Raji (cell line): ENCODE measurements around the gene FRAS1.

ENCODE experiments used
- POLR2A ChIP-seq: IDR thresholded peaks from 2 replicates; pipeline ENCODE4 v1.6.1; 2011; ENCODE audit warnings: low read depth, low read length, control low read depth; ENCODE audit not compliant: insufficient read depth

FRAS1 gene

GRCh38 chr4:78143634-78144033, 86.5 kb downstream of the FRAS1 start:
- no peak for TF ChIP-seq POLR2A

- TF ChIP-seq POLR2A, result no peak
Observed at GRCh38 chr4:78145008-78145407, 87.9 kb downstream of the FRAS1 start.

- no peak for TF ChIP-seq POLR2A
Observed at GRCh38 chr4:78145622-78146021, 88.5 kb downstream of the FRAS1 start.

DNA sequence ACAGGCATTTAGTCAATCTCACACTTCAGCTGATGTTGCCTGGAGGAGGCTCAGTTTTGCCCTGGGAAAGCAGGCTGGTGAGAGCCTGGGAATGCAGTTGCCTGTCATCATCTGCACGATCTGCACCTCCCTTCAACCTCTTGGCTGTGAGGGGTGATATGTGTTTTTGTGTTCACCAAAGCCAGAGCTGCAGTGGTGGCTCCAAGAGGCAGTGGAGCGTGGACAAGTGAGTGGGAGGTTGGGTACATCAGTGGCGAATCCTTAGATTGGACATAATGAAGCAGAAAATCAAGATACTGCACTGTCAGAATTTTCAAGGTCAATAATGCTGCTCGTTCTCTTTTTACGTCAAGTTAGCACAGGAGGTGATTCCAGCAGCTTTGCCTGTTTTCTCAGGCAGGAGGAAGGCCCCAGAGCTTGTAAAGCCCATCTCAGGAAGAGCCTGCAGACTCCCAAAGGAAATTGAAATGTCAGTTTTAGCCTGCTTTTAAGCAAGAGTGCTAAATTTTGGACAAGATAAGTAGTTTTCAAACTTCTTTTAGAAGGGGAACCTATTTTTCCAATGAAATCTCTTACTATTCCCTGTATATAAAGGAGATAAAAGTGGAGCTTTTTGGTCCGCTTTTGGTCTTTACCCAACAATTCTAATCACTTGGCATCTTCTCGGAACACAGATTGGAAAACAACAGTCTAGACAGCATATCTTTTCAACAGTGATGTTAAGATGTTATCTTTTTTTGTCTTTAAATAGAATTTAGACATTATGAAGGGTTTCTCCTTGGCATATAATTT, 92.8 kb downstream of the FRAS1 start:
- TF ChIP-seq POLR2A, result no peak

DNA sequence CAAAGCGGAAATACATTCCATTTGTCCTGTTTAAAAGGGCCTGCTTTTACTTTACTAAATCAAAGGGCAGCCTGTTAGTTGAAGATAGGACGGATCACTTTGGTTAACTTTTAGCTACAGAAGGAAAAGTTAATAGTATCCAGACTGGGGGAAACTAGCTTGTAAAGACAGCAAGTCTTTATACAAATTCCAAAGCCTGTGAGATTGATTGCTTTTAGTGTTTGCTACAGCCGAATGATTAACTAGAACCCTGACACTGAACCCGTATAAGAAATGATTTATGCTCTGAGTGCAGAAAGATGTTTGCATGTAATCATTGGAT, 93.4 kb downstream of the FRAS1 start:
- no peak for TF ChIP-seq POLR2A

- TF ChIP-seq POLR2A, result no peak
Observed at GRCh38 chr4:78152795-78153194, 95.7 kb downstream of the FRAS1 start.

DNA sequence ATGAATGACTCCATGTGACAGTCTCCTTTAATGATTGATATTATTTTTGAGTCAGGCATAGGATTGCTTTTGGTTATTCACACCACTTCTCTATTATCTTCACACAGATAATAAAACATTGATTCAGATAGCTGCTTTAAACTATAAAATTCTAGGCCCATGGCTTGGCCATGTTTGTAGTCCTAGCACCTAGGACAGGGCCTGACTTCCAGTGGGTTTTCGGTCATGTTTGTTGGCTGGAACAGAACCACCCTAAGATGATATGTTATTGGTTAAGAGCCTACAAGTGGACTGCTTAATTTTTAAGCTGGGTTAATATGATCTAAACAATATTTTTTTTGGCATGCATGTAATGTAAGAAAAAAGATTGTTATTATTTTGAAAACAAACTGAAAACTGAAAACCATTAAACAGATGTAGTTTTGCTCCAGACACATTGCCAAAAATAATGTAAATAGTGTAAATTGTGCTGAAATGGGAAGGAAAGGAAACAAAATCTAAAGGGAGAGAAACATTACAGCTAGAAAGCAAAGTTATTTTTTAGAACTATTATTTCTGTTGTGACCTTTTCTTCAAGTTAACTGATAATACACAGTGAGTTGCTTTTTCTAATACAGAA, 98.0 kb downstream of the FRAS1 start:
- no peak for TF ChIP-seq POLR2A

DNA sequence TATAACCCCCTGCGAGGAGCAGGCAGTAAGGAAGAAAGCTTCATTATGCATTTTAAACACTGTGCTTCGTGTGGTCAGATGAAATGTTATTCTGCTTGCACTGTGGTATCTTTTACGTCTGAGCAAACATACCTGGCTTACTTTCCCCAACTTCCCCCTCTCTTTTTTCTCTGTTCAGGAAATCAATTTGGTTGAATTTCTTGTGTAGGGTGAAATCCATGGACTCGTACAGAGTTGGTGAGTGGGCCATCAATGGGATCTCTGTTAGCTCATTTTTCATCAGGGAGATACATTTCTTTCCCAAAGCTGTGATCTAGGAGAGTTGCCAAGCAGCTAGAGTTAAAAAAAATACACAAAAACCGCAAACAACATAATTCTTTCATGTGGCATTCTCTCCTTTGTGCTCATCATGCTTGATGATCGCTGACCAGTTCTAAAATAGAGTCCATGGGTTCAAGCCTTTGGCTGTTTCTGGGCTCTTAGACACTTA, 98.5 kb downstream of the FRAS1 start:
- no peak for TF ChIP-seq POLR2A

GRCh38 chr4:78156520-78156919, 99.4 kb downstream of the FRAS1 start:
- no peak for TF ChIP-seq POLR2A

DNA sequence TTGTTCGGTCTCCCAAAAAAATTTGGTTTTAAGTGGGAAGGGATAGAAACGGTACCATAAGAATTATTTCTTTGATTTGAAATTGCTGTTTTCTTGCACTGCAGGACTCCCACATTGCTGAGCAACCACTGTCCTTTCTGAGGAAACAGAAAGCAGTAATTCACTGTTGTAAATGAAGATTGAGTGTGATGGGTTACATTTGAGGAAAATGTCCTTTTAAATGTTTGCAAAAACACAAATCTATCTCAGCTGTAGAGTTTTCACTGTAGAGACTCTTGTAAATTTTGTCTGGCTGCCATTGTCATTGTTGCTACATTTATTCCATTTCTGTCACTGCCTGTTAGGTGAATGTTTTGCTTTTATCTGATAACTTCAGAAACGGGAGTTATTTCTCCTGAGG, 105.2 kb downstream of the FRAS1 start:
- TF ChIP-seq POLR2A, result no peak

DNA sequence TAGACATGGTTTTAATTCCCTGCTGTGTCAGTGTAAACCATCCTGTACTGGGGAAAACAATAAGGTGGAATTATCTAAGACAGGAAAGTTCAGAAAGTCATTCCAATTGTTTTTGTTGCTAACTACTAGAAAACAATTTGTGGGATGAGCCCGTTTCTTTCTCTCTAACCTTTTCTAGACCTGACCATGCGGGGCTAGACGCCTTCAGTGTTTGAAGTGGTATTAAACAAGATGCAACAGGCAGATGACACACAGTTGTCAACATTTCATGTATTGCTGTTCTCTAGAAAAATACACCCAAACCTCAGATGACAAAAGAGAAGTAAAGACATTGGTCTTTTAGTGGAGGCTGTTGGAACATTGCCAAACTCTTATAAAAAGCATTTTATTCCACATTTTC, 105.7 kb downstream of the FRAS1 start:
- TF ChIP-seq POLR2A, result no peak

GRCh38 chr4:78165758-78166157, 108.6 kb downstream of the FRAS1 start:
- TF ChIP-seq POLR2A, result no peak

DNA sequence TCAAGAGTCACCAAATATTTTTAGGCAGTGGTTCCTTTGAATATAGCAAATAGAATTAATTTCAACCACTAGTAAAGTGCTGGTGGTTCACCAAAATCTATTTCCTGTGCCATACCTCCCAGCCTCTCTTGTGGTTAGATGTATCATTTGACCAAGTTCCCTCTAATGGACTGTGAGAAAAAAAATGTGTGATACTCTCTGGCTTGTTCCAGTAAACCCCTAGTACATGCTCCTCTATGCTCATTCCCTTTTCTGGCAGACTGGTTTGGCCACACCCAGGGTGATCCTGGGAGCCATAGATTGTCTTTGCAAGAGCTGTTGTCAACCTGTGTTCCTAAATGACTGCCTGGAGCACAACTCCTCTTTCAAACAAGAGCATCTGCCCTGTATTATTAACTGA, 109.5 kb downstream of the FRAS1 start:
- no peak for TF ChIP-seq POLR2A

DNA sequence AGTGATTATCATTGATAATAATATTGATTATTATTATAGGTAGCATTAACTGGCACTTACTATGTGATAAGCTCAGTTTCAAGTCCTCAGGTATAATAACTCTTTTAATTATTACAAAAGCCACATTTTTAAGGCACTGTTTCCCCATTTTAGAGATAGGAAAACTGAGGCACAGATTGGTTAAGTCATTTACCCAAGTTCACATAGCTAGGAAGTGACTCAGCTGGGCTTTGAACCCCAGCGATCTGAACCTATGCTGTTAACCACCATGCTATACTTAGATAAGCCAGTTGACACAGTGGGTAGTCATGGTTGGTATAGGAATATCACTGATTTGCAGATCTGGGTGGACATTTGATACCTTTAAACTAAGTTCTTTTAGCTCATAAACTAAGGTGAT, 110.4 kb downstream of the FRAS1 start:
- no peak for TF ChIP-seq POLR2A

DNA sequence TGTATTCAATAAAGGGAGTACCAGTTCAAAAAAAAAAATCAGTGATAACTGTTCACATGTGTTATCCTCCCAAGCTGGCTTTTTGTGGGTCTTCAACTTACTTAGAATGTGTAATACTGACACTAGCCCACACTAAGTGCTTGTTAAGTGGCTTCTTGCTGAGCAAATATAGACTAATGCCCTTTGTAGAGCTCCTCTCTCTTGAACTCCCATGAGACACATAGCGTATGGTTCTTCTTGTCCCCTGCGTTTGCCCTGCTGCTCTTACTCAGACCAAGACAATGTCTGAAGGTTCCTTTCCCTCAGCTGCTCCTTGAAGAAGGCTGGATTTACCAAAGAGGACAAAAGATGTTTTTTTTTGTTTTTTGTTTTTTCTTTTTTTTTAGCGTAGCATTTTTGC, 110.9 kb downstream of the FRAS1 start:
- TF ChIP-seq POLR2A, result no peak

GRCh38 chr4:78169728-78170127, 112.6 kb downstream of the FRAS1 start:
- TF ChIP-seq POLR2A, result no peak

GRCh38 chr4:78171482-78171881, 114.4 kb downstream of the FRAS1 start:
- no peak for TF ChIP-seq POLR2A

DNA sequence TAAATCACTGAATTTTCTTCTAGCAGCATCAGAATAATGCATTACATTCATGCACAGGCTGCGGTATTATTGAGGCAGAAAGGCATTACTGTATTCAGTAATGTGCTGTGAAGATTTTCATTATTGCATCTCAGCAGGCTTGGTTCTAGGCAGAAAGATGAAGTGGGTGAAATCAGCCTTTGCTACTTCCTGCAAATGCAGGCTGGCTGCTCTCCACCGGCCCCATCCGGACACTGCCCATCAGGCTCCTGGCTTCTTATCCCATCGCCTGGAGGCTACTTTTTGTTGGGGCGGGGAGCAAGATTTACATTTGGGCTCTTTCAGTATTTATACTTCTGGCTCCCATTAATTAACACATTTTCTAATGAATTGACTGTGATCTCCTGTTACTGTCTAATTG, 117.8 kb downstream of the FRAS1 start:
- no peak for TF ChIP-seq POLR2A

- no peak for TF ChIP-seq POLR2A
Observed at GRCh38 chr4:78179196-78179595, 122.1 kb downstream of the FRAS1 start.
